ENCODE data around the gene CATSPERD.

- no peak for TF ChIP-seq POLR2A (IDR thresholded peaks at IDR 0.05)
- TF ChIP-seq CTCF (IDR thresholded peaks at IDR 0.05): no peak
Measured at GRCh38 chr19:5692723-5693194, 27.7 kb upstream of the CATSPERD start.

Measured in body of pancreas (tissue), 4 donors.